Prostate gland (tissue), 2 donors: ENCODE measurements around the gene RFXANK.

ENCODE experiments used
- CTCF ChIP-seq, 4 experiments: fragments of 200-600 bp in 2 of 4; fragments of 450-650 bp in 2 of 4; sonication (generic) in 2 of 4; IDR thresholded peaks; 1 replicate in 3 of 4; 2 replicates in 1 of 4; pipeline ENCODE4 v1.5.1; 2016 to 2019; ENCODE audit warnings: antibody characterized with exemption in 4 of 4, mild to moderate bottlenecking in 2 of 4, moderate library complexity in 2 of 4
- POLR2A ChIP-seq: fragments of 450-650 bp; IDR thresholded peaks from one replicate; pipeline ENCODE4 v1.6.1; 2016; ENCODE audit warnings: antibody characterized with exemption, mild to moderate bottlenecking
- POLR2AphosphoS5 ChIP-seq: sonication (generic); formaldehyde crosslinking; IDR thresholded peaks from one replicate; pipeline ENCODE4 v1.6.1; 2017; ENCODE audit warnings: antibody characterized with exemption

GRCh38 chr19:19145684-19146608 is 46.1 kb upstream of the RFXANK start:
- TF ChIP-seq CTCF (IDR thresholded peaks at IDR 0.05) (peak; percentile 85 to 99 (median 94)), POLR2A (no peak), POLR2AphosphoS5 (no peak)
